Astrocyte of the spinal cord (primary cell): Measurements from ENCODE around the gene RNF220.
A peak's percentile ranks its signal among the peaks of the same experiment; 100 is the strongest.

Experiments
- DNase-seq: peaks from one replicate; pipeline ENCODE4 v3.0.0; 2011; ENCODE audit warnings: low read depth, low spot score
- H3K4me3 ChIP-seq: 2 replicates; pipeline ENCODE4 v1.5.1; 2011; ENCODE audit warnings: low read depth, mild to moderate bottlenecking, low read length, moderate library complexity
- in situ Hi-C: cut with HindIII; loops from 2 replicates; pipeline ENCODE4 v1.10.0; 2017; ENCODE audit warnings: low sequenced_read_pairs
- TF ChIP-seq, protein P1 (sequence below): IDR thresholded peaks from 2 replicates; pipeline ENCODE4 v1.5.1; 2012; ENCODE audit warnings: low read depth, mild to moderate bottlenecking, low read length, inconsistent platforms

RNF220 gene

DNA sequence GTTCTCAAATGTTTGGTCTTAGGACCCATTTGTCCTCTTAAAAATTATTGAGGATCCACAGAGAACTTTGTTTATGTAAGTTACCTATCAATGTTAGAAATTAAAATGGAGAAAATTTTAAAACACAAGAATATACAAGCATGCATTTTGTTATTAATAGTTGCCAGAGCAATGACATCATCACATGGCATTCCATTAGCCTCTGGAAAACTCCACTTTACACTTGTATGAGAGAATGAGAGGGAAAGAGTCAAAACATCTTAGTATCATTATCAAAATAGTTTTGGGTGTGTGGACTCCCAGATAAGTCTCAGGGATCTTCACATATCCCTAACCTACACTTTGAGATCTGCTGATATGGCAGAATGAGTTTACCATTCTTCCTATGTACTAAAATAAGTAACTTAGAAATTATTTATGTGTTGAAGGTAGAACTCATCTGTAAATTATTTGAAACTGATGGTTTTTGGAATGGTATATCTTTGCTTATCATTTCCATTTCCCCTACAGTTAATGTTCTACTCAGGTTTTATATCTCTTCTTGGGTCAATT, 48.8 kb downstream of the RNF220 start:
- no peak overlapping the region for H3K4me3 ChIP-seq
- no peak for DNase-seq
- TF ChIP-seq, protein P1, sequence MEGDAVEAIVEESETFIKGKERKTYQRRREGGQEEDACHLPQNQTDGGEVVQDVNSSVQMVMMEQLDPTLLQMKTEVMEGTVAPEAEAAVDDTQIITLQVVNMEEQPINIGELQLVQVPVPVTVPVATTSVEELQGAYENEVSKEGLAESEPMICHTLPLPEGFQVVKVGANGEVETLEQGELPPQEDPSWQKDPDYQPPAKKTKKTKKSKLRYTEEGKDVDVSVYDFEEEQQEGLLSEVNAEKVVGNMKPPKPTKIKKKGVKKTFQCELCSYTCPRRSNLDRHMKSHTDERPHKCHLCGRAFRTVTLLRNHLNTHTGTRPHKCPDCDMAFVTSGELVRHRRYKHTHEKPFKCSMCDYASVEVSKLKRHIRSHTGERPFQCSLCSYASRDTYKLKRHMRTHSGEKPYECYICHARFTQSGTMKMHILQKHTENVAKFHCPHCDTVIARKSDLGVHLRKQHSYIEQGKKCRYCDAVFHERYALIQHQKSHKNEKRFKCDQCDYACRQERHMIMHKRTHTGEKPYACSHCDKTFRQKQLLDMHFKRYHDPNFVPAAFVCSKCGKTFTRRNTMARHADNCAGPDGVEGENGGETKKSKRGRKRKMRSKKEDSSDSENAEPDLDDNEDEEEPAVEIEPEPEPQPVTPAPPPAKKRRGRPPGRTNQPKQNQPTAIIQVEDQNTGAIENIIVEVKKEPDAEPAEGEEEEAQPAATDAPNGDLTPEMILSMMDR = no peak
- in situ Hi-C loops = no loop called here

DNA sequence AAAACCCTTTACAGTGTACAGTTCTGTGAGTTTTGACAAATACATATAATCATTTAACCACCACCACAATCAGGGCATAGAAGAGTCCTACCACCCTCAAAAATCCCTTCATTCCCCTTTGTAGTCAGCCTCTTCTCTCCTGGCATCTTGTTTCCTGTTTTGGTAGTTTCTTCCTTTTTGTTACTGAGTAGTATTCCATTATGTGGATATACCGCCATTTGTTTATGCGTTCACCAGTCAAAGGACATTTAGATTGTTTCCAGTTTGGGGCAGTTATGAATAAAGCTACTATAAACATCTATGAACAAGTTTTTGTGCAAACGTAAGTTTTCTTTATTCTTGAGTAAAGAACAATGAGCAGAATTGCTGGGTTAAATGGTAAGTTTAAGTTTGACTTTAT, 49.6 kb downstream of the RNF220 start:
- no peak for DNase-seq
- no peak overlapping the region for H3K4me3 ChIP-seq
- TF ChIP-seq, protein P1 = no peak
- in situ Hi-C loops = no loop called here

DNA sequence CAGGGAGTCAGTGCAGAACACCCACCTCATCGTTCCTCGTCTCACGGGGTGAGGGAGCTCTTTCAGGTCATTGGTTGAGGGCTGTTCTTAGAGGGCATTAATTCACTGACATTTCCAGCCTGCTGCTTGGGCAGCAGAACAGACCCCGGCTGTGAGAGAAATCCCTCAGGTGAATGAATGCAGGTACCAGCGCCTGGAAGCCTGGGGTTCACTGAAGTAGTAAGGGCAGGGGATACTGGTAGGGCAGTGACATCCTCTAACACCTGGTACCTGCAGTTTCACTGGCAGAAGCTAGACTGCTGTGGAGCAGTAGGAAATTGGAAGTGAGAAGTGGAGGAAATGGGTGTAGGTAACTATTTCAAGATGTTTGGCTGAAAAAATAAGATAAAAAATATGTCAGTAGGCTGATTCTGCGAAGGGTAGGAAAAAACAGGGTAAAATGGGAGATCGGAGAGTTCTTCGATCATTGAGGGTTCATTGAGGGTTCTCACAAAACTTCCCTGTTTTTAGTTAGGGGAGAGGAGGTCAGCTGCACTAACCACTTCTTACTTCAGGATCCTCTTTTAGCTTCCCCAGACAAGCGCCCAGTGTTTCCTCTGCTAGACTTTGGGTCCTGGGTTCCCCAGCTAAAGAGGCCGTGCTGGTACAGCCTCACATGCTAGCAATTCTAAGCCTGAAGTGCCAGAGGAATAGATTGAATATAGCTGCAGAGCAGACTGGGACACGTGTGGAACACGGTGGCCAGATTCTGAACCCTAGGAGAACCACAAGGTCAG, 55.2 kb downstream of the RNF220 start:
- TF ChIP-seq, protein P1 = no peak
- in situ Hi-C loops = no loop called here
- no peak for DNase-seq
- H3K4me3 ChIP-seq = no peak overlapping the region

DNA sequence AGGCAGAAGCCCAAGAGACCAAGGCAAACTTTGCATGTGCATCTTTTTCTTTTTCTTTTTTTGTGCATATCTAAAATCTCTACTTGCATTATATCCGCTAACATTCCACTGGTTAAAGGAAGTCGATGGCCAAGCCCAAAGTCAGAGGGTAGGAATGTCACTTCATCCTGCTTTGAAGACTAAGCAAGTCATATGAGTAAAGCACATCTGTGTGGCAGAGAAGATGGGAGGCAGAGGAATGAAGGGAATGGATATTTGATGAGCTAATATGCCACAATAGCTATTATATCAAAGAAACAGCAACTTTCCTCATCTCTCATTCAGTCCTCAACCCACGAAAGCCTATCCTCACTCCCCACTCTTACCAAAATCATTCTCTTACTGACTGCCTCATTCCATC, 59.3 kb downstream of the RNF220 start:
- peak; percentile 22 for DNase-seq
- H3K4me3 ChIP-seq = no peak overlapping the region
- in situ Hi-C loops = no loop called here
- TF ChIP-seq, protein P1 = no peak

DNA sequence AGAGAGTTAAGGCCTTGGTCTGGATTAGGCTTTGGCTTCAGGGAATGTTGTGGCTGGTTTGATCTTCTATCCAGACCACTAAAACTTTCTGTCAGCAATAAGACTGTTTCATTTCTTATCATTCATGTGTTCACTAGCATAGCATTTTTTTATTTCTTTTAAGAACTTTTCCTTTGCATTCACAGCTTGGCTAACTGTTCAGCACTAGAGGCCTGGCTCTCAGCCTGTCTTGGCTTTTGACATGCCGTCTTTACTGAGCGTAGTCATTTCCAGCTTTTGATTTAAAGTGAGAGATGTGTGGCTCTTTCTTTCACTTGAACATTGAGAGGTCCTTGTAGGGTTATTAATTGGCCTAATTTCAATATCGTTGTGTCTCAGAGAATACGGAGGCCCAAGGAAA, 62.5 kb downstream of the RNF220 start:
- in situ Hi-C loops = no loop called here
- no peak overlapping the region for H3K4me3 ChIP-seq
- TF ChIP-seq, protein P1 = no peak
- DNase-seq = no peak

DNA sequence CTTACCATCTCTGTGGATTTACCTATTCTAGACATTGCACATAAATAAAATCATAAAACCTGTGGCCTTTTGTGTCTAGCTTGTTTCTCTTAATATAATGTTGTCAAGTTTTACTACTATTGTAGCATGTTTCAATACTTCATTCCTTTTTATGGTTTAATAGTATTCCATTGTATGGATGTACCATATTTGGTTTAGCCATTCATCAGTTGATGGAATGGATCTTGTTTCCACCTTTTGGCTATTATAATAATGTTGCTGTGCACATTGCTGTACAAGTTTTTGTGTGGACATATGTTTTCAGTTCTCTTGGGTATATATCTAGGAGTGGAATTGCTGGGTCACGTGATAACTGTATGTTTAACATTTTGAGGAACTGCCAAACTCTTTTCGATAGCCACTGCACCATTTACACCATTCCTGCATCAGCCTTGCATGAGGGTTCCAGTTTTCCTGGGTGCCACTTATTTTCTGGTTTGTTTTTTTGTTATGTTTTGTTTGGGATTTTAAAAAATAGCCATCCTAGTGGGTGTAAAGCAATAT, 66.9 kb downstream of the RNF220 start:
- H3K4me3 ChIP-seq = no peak overlapping the region
- TF ChIP-seq, protein P1 = no peak
- DNase-seq = no peak
- in situ Hi-C loops = no loop called here
